ENCODE results near the gene HS6ST3.

Gene HS6ST3

GRCh38 chr13:96202315-96202714 is 112.4 kb downstream of the HS6ST3 start:
- DNase-seq (ENCODE audit: low read depth), result no peak
- Histone ChIP-seq H3K9me3 (ENCODE audit: control insufficient read depth, low read length) (no peaks in the 10 kb centered on the region), H3K4me3 (ENCODE audit: low read length) (no peak overlapping the region), H3K9ac (ENCODE audit: low read length) (no peak overlapping the region), H3K4me1 (ENCODE audit: control insufficient read depth, insufficient read depth, low read length) (no peaks in the 10 kb centered on the region), H3K27me3 (replicated peaks; ENCODE audit: control insufficient read depth, insufficient read depth, low read length) (no peaks in the 10 kb centered on the region), H3K36me3 (ENCODE audit: control insufficient read depth, insufficient read depth, low read length, severe bottlenecking) (no peaks in the 10 kb centered on the region)

- Histone ChIP-seq H3K36me3 (ENCODE audit: control insufficient read depth, insufficient read depth, low read length, severe bottlenecking) (no peaks in the 10 kb centered on the region), H3K9me3 (ENCODE audit: control insufficient read depth, low read length) (no peaks in the 10 kb centered on the region), H3K4me1 (ENCODE audit: control insufficient read depth, insufficient read depth, low read length) (no peaks in the 10 kb centered on the region), H3K9ac (ENCODE audit: low read length) (no peak overlapping the region), H3K27me3 (replicated peaks; ENCODE audit: control insufficient read depth, insufficient read depth, low read length) (no peaks in the 10 kb centered on the region), H3K4me3 (ENCODE audit: low read length) (no peak overlapping the region)
- no peak for DNase-seq (ENCODE audit: low read depth)
Observed at GRCh38 chr13:96203471-96203870, 113.6 kb downstream of the HS6ST3 start.

GRCh38 chr13:96214824-96215445 is 125.0 kb downstream of the HS6ST3 start:
- no peaks in the 10 kb centered on the region for H3K27me3 ChIP-seq (replicated peaks; ENCODE audit: control insufficient read depth, insufficient read depth, low read length)
- no peak overlapping the region for H3K4me3 ChIP-seq (ENCODE audit: low read length)
- no peaks in the 10 kb centered on the region for H3K36me3 ChIP-seq (ENCODE audit: control insufficient read depth, insufficient read depth, low read length, severe bottlenecking)
- H3K4me1 ChIP-seq (ENCODE audit: control insufficient read depth, insufficient read depth, low read length), result no peaks in the 10 kb centered on the region
- H3K9ac ChIP-seq (ENCODE audit: low read length), result no peak overlapping the region
- H3K9me3 ChIP-seq (ENCODE audit: control insufficient read depth, low read length), result no peaks in the 10 kb centered on the region
- DNase-seq (ENCODE audit: low read depth), result no peak

GRCh38 chr13:96216543-96216942 is 126.6 kb downstream of the HS6ST3 start:
- Histone ChIP-seq H3K9ac (ENCODE audit: low read length) (no peak overlapping the region), H3K36me3 (ENCODE audit: control insufficient read depth, insufficient read depth, low read length, severe bottlenecking) (no peaks in the 10 kb centered on the region), H3K4me1 (ENCODE audit: control insufficient read depth, insufficient read depth, low read length) (no peaks in the 10 kb centered on the region), H3K9me3 (ENCODE audit: control insufficient read depth, low read length) (no peaks in the 10 kb centered on the region), H3K4me3 (ENCODE audit: low read length) (no peak overlapping the region), H3K27me3 (replicated peaks; ENCODE audit: control insufficient read depth, insufficient read depth, low read length) (no peaks in the 10 kb centered on the region)
- DNase-seq (ENCODE audit: low read depth), result no peak

- H3K27me3 ChIP-seq (replicated peaks; ENCODE audit: control insufficient read depth, insufficient read depth, low read length), result no peaks in the 10 kb centered on the region
- no peak for DNase-seq (ENCODE audit: low read depth)
Observed at GRCh38 chr13:96218475-96218874, 128.6 kb downstream of the HS6ST3 start.

GRCh38 chr13:96221471-96221870 is 131.6 kb downstream of the HS6ST3 start:
- H3K27me3 ChIP-seq (replicated peaks; ENCODE audit: control insufficient read depth, insufficient read depth, low read length), result no peaks in the 10 kb centered on the region
- no peak for DNase-seq (ENCODE audit: low read depth)
- no peaks in the 10 kb centered on the region for H3K36me3 ChIP-seq (ENCODE audit: control insufficient read depth, insufficient read depth, low read length, severe bottlenecking)
- H3K9me3 ChIP-seq (ENCODE audit: control insufficient read depth, low read length), result no peaks in the 10 kb centered on the region
- H3K4me1 ChIP-seq (ENCODE audit: control insufficient read depth, insufficient read depth, low read length), result no peaks in the 10 kb centered on the region
- H3K9ac ChIP-seq (ENCODE audit: low read length), result no peak overlapping the region
- no peak overlapping the region for H3K4me3 ChIP-seq (ENCODE audit: low read length)

More at GRCh38 chr13:96218475-96218874, 128.6 kb downstream of the HS6ST3 start:
- Histone ChIP-seq H3K4me3 (ENCODE audit: low read length) (no peak overlapping the region), H3K4me1 (ENCODE audit: control insufficient read depth, insufficient read depth, low read length) (no peaks in the 10 kb centered on the region), H3K9me3 (ENCODE audit: control insufficient read depth, low read length) (no peaks in the 10 kb centered on the region), H3K36me3 (ENCODE audit: control insufficient read depth, insufficient read depth, low read length, severe bottlenecking) (no peaks in the 10 kb centered on the region), H3K9ac (ENCODE audit: low read length) (no peak overlapping the region)

- no peak for DNase-seq (ENCODE audit: low read depth)
- Histone ChIP-seq H3K4me3 (ENCODE audit: low read length) (no peak overlapping the region), H3K4me1 (ENCODE audit: control insufficient read depth, insufficient read depth, low read length) (no peaks in the 10 kb centered on the region), H3K27me3 (replicated peaks; ENCODE audit: control insufficient read depth, insufficient read depth, low read length) (no peaks in the 10 kb centered on the region), H3K9ac (ENCODE audit: low read length) (no peak overlapping the region), H3K9me3 (ENCODE audit: control insufficient read depth, low read length) (no peaks in the 10 kb centered on the region), H3K36me3 (ENCODE audit: control insufficient read depth, insufficient read depth, low read length, severe bottlenecking) (no peaks in the 10 kb centered on the region)
Observed at GRCh38 chr13:96223231-96223630, 133.3 kb downstream of the HS6ST3 start.

- Histone ChIP-seq H3K9ac (ENCODE audit: low read length) (no peak overlapping the region), H3K9me3 (ENCODE audit: control insufficient read depth, low read length) (no peaks in the 10 kb centered on the region), H3K36me3 (ENCODE audit: control insufficient read depth, insufficient read depth, low read length, severe bottlenecking) (no peaks in the 10 kb centered on the region), H3K4me1 (ENCODE audit: control insufficient read depth, insufficient read depth, low read length) (no peaks in the 10 kb centered on the region), H3K27me3 (replicated peaks; ENCODE audit: control insufficient read depth, insufficient read depth, low read length) (no peaks in the 10 kb centered on the region), H3K4me3 (ENCODE audit: low read length) (no peak overlapping the region)
- peak; percentile 10 for DNase-seq (ENCODE audit: low read depth)
Observed at GRCh38 chr13:96229356-96229755, 139.4 kb downstream of the HS6ST3 start.

- Histone ChIP-seq H3K4me1 (ENCODE audit: control insufficient read depth, insufficient read depth, low read length) (no peaks in the 10 kb centered on the region), H3K36me3 (ENCODE audit: control insufficient read depth, insufficient read depth, low read length, severe bottlenecking) (no peaks in the 10 kb centered on the region), H3K4me3 (ENCODE audit: low read length) (no peak overlapping the region), H3K27me3 (replicated peaks; ENCODE audit: control insufficient read depth, insufficient read depth, low read length) (no peaks in the 10 kb centered on the region), H3K9me3 (ENCODE audit: control insufficient read depth, low read length) (no peaks in the 10 kb centered on the region), H3K9ac (ENCODE audit: low read length) (no peak overlapping the region)
- DNase-seq (ENCODE audit: low read depth), result no peak
Observed at GRCh38 chr13:96238241-96238640, 148.3 kb downstream of the HS6ST3 start.

GRCh38 chr13:96238861-96239260 is 149.0 kb downstream of the HS6ST3 start:
- Histone ChIP-seq H3K9ac (ENCODE audit: low read length) (no peak overlapping the region), H3K9me3 (ENCODE audit: control insufficient read depth, low read length) (no peaks in the 10 kb centered on the region), H3K36me3 (ENCODE audit: control insufficient read depth, insufficient read depth, low read length, severe bottlenecking) (no peaks in the 10 kb centered on the region), H3K4me3 (ENCODE audit: low read length) (no peak overlapping the region), H3K4me1 (ENCODE audit: control insufficient read depth, insufficient read depth, low read length) (no peaks in the 10 kb centered on the region), H3K27me3 (replicated peaks; ENCODE audit: control insufficient read depth, insufficient read depth, low read length) (no peaks in the 10 kb centered on the region)
- peak; percentile 4 for DNase-seq (ENCODE audit: low read depth)

GRCh38 chr13:96243376-96243775 is 153.5 kb downstream of the HS6ST3 start:
- DNase-seq (ENCODE audit: low read depth), result no peak
- Histone ChIP-seq H3K9me3 (ENCODE audit: control insufficient read depth, low read length) (no peaks in the 10 kb centered on the region), H3K9ac (ENCODE audit: low read length) (no peak overlapping the region), H3K36me3 (ENCODE audit: control insufficient read depth, insufficient read depth, low read length, severe bottlenecking) (no peaks in the 10 kb centered on the region), H3K27me3 (replicated peaks; ENCODE audit: control insufficient read depth, insufficient read depth, low read length) (no peaks in the 10 kb centered on the region), H3K4me3 (ENCODE audit: low read length) (no peak overlapping the region), H3K4me1 (ENCODE audit: control insufficient read depth, insufficient read depth, low read length) (no peaks in the 10 kb centered on the region)

- H3K4me1 ChIP-seq (ENCODE audit: control insufficient read depth, insufficient read depth, low read length), result no peaks in the 10 kb centered on the region
- no peaks in the 10 kb centered on the region for H3K27me3 ChIP-seq (replicated peaks; ENCODE audit: control insufficient read depth, insufficient read depth, low read length)
- no peak overlapping the region for H3K4me3 ChIP-seq (ENCODE audit: low read length)
- DNase-seq (ENCODE audit: low read depth), result no peak
- H3K9me3 ChIP-seq (ENCODE audit: control insufficient read depth, low read length), result no peaks in the 10 kb centered on the region
- no peaks in the 10 kb centered on the region for H3K36me3 ChIP-seq (ENCODE audit: control insufficient read depth, insufficient read depth, low read length, severe bottlenecking)
- H3K9ac ChIP-seq (ENCODE audit: low read length), result no peak overlapping the region
Observed at GRCh38 chr13:96248103-96248502, 158.2 kb downstream of the HS6ST3 start.

All from adipocyte (in vitro differentiated cells).